Inferior parietal cortex (tissue), 1 donor: ENCODE data around the gene CDC42BPG.

Experiments
- DNase-seq: peaks from one replicate; pipeline ENCODE4 v3.0.0-alpha.2; 2016; ENCODE audit errors: extremely low spot score

CDC42BPG gene

DNA sequence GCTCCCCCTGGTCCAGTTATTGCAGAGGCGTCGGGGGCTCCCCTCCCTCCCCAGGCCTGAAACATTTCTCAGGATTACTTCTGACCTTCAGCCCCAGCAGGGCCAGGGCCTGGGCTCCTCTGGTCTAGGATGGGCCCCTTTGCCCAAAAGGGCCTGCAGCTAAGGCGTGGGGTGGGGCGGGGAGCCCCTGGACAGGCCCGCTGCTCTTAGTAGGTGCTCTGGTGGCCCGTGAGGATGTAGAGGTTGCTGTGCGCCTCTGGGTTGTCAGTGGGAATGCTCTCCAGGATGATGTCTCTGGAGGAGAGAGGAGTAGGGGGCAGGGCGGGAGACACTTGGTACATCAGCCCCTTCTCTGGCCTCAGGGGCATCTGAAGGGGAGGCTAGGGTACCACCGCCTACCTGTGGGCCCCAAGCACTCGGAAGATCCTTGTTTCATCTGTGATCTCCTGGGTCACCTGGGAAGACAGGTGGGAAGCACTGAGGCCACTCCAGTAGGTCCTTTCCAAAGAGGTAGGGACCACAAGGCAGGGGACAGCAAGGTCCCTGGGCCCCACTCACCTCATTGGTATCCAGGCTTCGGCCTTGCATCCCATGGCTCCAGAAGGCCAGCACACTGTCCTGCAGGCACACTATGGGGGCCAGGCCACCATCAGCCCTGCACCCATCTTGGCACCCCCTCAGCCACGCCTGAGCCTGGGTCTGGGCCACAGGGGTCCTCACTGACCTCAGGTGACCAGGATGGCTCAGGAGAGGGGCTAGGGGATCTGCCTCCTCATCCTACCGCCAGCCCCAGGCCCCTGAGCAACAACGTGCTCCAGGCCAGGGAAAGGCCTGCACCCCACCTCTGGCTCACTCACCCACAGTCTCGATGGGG lies 54.9 kb downstream of the CDC42BPG start:
- DNase-seq, result no peak

DNA sequence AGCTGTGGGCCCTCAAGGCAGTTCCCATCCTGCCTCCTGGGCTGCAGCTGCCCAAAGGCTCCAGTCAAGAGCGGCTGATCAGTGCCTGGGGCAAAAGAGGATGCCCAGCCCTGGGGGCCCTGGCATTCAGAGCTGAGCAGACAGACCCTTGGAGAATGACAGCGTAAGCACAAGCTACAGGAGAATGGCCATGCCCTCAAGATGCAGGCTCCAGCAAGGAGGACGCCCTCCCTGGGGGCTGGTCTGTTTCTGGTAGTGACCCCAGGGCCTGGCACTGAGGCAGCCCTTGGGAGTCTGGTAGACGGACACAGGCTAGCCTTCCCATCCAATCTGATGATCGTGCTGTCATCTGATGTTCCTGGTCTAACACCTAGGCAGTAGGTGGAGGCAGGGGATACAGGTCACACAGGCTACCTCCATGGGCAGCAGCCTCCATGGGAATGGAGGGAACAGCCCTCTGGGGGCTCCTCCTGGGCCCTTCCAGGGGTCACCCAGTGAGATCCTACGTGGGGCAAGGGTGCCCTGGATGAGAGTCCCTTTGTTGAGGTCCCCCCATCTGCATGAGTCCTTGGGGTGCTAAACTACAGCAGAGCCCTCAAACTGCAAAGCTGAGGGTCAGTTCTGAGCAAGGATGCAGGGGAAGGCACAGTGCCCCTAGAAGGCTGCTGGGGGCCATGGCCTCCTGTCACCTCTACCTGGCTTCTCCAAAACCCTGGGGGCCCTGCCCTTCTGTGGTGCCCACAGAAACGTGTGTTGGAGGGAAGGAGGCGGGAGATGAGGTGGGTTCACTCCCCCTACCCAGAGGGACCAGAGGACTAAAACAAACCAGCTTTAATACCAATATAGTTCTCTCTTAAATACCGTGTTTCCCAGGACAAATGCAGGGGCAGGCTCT lies 55.9 kb downstream of the CDC42BPG start:
- no peak for DNase-seq

- DNase-seq, result no peak
Observed at GRCh38 chr11:64787526-64788320, 56.7 kb downstream of the CDC42BPG start.

GRCh38 chr11:64786308-64786707 lies 58.1 kb downstream of the CDC42BPG start:
- no peak for DNase-seq

GRCh38 chr11:64784813-64785581 lies 59.5 kb downstream of the CDC42BPG start:
- no peak for DNase-seq

DNA sequence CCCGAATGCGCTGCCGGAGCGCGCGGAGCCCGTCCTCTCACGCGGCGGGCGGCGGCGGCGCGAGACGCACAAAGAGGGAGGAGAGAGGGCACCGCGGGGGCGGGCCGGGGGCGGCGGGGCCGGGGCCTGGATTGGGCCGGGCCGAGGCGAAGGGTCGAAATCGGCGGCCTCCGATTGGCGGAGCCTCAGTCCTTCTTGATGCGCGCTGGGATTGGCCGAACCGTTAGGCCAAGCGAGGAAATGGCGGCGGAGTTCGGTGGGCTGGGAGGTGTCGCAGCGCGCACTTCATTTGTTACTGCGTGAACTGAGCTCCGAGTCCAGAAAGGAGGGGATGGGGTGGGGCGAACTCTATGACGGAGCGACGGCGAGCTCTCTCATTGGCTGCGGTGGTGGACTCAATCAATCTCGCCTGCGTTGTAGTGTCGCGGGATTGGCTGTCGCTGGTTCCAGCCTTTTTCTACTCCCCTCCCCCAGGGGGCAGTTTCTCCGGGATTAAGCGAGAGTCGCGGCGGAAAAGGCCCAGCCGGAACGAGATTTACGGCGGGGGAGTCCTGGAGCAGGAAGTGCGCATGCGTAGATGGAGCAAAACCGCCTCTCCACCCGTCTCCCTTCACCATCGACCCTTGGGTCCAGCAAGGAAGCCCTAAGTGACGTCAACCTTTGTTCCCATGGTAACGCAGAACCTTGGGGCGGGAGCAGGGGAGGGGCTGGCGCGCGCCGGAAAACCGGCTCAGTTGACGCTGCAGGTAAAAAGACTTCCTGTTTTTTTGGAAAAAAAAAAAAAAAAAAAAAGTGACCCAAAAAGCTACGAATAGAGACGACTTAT lies 65.8 kb downstream of the CDC42BPG start, which contains the start of gene SF1:
Gene SF1 (minus strand): TSS at position 70 of the 826 bp plus-strand sequence. CDS start 150 bp downstream, outside the sequence.
- DNase-seq, result peak; percentile 100

GRCh38 chr11:64778223-64778472 lies 66.3 kb downstream of the CDC42BPG start:
- DNase-seq, result no peak

- peak; percentile 84 for DNase-seq
Observed at GRCh38 chr11:64777449-64778222, 66.8 kb downstream of the CDC42BPG start.

- DNase-seq, result no peak
Observed at GRCh38 chr11:64776875-64777274, 67.6 kb downstream of the CDC42BPG start.

GRCh38 chr11:64776425-64776824 lies 68.0 kb downstream of the CDC42BPG start:
- no peak for DNase-seq

- no peak for DNase-seq
Observed at GRCh38 chr11:64774144-64774543, 70.3 kb downstream of the CDC42BPG start.
